ENCODE data around the gene AUTS2.

AUTS2 gene

DNA sequence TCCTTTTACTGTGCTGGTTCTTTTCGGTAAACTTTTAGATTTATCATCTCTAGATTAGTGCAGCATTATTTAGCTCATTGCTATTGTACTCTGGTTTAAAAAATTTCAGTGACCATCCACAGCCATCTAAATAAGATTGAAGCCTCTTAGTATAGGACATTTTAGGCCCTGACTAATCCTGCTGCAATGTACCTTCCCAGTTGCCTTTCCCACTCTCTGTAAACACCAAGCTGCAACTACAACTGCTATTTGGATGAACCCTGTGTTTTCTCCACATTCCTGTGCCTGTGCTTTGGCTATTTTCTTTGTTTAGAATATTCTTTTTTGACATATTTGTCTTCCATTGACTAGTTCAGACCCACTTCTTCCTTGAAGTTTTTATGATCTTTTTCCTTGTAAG, 314.6 kb downstream of the AUTS2 start:
- DNase-seq, result no peak

DNA sequence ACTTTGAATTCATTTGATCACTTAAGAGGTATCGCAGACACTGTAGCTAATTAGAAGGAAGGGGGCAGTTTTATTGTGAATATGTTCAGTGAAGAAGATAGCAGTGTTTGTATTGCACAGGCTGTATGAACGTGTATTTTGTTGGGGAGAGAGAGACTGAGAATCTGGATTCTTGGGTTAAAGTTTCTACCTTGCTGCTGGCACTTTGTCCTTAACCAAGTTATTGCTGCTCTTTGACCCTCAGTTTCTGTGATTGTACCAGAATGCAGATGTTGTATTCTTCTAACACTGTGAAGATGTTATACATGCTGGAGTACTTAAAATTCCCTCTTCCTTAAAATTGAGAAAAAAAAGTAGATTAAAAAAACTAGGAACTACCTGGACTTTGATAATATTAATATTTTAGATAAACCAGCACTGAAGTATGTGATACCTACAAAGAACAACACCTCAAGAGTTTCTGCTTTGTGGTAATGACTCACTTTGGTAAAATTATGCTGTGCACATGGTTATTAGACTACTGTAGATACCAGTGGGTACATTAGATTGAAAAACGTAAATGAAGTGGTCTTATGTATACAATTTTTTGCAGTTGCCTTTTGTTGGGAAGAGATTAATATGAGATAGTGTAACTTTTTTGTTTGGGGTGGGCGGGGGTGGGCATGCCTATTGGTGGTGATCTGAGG, 321.3 kb downstream of the AUTS2 start:
- DNase-seq, result no peak

DNA sequence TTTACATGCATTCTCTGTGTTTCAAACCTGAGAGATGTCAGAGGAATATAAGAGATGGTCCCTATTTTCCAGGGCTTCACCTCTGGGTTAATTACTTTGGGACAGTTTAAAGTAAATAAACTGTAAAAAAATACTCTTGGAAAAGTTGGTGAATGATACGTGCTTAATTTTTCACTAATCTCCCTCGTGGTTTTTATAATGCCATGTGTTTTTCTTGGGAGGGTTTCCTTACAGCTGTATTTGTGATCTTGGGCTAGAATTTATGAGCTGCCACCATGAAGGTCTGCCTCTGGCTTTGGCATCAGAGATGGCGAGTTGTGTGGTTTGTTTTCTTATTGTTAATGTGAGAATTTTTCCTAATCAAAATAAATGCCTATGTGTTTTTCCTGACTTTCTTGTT, 322.5 kb downstream of the AUTS2 start:
- DNase-seq, result no peak

DNA sequence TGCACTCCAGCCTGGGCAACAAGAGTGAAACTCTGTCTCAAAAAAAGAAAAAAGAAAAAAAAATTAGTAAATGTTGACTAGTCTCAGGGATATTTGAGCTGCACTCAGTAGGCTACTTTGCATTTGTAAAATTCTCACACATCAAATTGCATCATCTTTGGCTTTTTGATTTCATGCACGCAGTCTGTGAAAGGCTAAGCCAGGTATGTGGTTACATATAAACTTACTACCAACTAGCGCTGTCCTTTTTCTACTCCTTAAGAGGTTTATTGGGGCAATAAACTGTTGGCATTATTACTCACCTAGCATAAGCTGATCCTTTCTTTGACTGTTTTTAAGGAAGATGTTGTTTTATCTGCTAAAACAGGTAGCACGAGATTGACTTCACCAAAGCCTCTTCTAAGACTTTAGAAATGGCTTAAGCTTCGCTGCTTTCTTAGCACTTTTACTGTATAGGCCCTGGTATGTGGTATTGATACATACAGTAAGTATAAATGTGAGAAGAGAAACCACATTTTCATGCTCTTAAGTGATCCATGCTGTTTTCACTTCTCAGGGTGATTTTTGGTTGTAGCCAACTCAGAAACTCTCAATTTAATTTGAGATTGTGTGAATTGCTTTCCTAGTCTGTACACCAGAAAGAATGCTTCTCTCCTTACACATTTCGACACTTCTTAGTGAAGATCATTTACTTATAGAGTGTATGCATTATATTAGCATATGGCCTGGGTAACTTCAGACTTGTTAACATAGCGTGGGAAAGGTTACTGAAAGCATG, 323.9 kb downstream of the AUTS2 start:
- no peak for DNase-seq

DNA sequence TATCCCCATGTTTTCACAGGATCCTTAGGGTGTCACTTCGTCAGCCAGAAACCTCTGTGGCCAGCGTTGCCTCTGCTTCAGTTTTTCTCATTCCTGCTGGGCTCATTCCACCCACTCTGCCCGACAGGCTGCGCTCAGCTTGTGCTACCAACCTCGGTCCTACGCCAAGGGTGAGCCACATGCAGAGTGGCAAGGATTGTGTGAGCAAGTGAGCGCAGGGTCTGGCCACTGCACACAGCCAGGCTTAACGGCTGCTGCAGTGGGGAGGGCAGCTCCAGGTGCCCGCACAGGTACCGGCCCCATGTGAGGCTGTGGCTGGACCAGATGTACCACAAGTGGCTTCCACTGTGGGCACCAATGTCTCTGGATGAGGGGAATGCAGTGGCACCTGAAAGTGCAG, 329.2 kb downstream of the AUTS2 start:
- DNase-seq, result no peak

DNA sequence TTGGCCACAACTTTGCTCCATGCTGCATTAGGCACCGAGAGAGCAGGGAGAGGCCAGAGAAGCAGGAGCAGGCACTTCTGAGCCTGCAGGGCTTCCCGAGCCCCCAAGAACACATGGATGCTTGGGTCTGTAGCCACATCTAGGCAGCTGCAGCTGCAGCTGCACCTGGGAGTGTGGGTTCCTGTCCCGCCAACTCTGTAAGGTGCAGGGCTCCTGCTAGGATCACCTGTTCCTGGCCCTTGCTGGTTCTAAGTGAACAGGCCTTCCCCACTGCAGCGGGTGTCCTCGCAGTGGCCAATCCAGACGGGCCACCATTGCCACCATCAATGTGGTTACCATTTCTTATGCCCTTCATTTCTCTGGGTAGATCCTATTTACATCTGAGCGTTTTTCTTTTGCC, 330.3 kb downstream of the AUTS2 start:
- no peak for DNase-seq

DNA sequence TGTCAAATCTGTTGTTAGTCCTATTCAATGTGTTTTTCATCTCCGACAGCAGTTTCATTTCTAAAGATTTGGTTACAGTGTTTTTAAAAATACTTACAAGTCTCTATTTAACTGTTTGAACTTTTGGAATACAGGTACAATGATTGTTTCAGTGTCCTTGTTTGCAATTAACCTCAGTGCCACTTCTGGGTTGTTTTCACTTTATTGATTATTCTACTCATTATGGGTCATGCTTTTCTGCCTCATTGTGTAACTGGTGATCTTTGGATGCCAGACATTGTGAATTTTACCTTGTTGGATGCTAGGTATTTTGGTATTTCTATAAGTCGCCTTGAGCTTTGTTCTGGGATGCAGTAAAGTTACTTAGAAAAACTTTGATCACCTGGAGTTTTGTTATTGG, 331.3 kb downstream of the AUTS2 start:
- DNase-seq, result no peak

DNA sequence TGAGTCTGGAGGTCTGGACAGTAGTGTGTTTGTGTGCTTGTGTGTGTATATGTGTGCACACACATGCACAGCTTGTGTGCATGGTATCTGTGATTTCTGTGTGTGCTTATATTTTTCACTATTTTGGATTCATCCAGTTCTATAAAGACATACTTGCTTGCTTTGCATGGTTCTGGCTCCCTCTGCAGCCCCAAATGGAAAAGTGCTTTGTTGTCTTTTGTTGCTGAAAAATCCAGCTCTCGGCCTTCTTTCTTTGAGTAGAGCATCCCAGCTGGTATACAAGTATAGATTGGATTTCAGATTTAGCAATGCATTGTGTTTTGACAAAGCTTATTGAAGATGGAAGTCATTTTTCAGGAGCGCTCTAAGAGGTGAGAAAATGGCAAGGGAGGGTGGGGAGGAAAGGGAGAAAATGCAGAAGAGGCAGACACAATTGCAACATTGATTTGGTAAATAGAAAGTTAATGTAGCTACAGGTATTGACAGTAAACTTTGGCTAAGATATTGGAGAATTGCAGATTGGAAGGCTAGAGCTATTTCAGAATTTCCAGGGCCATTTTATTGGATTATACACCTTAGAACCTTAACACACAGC, 333.9 kb downstream of the AUTS2 start:
- DNase-seq, result no peak

DNA sequence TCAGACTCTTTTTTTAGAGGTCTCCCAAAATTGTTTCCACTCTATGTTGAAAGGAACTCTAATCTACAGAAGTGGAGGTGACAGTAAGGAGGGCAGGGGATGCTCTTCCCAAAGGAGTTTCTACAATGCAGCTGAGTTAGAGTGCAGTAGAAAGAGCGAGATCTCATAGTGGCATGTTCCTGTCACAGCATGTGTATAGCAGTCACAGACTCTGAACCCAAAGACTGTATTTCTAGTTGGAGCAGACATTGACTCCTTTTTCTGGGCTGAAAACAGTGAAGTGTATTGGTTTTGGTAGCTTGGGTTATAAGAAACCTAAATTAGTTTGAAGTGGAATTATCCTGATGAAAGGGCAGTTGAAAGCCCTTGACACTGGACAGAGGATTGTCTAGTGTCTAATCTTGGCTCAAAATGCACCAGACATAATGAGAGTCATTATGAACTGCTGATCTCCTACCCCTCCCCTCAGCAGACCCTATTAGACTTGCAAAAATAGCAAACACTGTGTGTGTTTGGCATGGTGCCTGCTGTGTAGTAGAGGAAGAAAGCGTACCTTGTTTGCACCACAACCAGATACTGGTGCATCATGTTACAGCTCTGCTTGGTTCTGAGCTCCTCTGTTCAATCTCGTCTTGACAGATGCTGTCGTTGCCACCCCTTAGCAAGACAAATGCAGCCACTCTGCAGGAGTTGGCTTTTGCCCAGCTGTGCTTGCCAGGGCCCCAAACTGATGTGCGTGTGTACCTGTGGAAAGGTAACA, 336.0 kb downstream of the AUTS2 start:
- no peak for DNase-seq

DNA sequence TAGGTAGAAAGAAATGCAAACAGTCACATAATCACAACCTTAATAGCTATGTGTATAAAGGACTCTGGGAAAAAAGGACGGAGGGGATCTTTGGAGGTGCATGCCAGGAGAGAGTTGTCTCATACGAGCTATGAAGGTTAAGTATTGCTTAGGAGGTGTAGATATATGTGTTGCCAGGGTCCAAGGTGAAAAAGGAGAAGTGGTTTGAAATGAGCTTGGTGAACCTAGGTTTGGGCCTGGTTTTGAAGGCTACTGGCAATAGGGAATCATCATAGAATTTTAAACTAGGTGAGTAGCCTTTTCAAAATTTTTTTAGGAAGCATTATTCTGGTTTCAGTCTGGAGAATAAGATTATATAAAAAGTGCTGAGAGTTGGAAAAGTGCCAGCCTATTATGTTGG, 336.8 kb downstream of the AUTS2 start:
- no peak for DNase-seq

DNA sequence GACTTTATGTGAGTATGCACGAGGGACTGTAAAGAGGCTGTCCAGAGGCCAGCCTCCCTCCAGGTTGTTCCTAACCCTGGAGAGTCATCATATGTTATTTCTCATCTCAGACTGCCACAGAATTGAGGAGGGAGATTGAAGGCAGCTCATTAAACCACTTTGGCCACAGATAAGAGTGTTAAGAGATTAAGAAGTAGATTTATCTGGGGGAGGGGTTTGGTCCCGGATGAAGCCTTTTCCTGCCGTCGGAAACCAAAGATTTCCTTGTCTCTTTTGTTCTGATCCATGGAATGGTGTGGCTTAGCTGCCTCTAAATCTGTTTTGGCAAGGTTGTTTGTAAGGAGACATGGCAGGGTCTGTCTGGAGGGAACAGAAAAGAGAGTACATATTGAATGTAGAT, 338.8 kb downstream of the AUTS2 start:
- DNase-seq, result no peak

DNA sequence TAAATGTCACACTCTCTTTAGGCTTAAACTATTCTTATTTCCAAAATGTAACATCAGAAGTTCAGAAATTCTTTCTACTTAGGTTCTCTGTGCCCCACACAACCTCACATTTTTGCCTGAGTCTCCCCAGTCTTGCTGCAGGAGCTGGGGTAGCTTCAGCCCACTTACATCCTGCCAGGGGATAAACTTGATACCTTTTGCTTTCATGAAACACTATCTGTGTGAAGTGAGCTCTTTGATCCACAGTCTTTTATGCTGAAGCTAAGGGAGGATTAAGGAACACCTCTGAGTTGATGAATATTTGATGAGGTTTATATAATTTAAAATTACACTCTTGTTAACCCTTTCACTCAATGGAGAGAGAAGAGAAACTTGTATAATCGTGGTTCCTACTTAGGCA, 341.0 kb downstream of the AUTS2 start:
- DNase-seq, result no peak

DNA sequence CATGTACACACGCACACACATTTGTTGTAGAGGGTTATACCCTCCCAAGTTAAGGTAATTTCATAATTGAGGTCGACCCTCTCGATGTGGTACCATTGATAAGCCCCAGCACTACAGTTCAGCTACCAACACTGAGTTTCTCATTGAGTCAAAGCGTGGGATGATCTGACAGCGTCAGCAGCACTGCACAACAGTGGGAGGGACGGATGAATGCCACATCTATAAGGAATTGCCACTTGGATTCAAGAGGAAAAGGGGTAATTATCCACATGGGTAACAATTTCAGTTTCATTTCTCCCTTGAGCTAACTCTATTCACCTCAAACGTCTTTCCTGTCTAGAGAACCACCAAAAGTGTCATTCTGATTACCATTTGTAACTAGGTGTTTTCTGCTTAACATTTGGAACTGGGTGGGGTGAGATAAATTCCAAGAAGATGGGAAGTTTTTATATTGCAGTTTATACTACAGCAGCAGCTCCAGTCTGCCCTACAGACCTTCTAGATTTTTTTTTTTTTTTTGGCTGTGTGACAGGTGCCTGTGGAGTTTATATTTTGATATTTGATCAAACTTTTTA, 342.9 kb downstream of the AUTS2 start:
- no peak for DNase-seq

DNA sequence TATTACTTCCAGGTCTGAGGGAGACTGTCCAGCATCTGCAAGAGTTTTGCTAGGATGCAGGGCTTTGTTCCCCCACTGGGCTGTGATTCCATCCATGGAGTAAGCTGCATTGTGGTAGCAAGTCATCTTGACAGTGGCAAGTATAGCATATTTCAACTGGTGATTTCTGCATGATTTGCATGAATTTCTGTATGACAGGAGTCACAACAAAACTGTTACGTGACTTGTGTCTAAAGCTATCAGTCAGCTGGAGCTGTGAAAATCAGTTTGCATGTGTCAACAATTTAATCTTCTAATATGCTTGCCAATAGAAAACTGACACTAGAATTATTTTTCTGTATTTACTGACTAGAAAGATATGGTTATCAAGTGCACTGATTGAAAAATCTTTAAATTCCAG, 344.3 kb downstream of the AUTS2 start:
- no peak for DNase-seq

DNA sequence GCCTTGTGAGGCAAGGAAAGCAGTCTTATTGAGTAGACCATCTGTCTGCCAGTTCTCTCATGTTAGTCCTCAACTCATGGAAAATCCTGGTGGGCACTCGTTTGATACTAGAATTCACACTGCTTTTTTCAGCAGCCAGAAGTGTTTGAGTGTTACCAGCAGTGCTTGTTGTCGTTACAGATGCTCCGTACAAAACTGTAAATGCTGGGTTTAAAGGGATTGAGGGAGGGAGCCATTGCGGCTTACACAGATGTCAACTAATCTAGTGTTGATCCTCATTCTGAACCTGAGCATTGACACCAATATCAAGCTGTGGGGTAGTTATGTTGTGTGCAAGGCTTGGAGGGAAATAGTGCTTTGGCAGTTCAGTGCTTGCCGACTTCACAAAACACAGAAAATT, 348.6 kb downstream of the AUTS2 start:
- DNase-seq, result no peak

DNA sequence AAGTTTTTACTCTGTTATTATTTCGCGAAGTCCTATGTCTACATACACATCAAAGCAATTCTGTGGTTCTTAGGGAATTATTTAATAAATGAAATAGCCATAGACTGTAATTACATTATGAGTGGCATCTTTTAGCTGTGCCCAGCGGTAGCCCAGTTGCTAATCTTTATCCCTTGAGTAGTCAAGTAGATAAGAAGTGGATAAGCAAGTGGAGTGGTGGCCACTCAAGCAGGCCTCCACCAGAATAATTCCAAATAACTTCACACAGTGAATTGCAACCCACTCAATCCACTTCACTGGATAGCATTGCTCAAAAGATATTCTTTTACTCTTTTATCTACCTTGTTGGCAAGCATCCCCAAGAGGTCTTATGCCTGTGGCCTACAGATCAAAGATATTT, 349.7 kb downstream of the AUTS2 start:
- no peak for DNase-seq

DNA sequence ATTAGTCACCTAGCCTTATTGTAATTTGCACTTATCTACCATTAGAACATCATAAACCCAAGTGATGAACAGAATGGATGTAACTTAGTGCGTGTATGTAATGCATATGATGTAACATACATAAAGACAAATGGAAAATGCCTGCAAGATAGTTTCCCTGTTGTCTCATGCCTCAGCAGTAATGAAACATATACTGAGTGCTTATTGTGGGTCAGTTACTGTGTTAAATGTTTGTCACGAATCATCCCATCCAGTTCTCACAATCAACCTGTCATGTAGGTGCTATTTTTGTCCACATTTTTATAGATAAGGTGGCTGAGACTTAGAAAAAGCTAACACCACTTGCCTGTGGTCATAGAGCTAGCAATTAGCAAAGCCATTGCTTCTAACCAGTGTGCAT, 350.8 kb downstream of the AUTS2 start:
- DNase-seq, result no peak

DNA sequence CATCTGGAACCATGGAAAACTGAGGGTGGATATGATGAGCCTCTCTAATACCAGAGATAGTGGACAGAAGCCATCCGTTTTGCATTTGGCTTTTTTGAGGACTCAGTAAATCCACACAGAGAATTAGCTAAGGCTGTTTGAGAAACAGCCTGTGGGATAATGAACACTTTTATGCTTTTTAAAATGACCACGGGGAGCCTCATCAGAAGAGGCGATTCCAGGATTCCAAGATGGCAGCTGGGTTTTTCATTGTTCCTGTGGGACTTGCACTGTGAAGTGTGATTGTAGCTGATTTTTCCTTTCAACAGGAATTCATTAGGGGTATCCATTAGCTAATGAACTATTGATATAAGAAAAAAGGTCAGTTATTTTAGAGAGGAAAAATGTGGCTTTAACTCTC, 353.2 kb downstream of the AUTS2 start:
- no peak for DNase-seq

DNA sequence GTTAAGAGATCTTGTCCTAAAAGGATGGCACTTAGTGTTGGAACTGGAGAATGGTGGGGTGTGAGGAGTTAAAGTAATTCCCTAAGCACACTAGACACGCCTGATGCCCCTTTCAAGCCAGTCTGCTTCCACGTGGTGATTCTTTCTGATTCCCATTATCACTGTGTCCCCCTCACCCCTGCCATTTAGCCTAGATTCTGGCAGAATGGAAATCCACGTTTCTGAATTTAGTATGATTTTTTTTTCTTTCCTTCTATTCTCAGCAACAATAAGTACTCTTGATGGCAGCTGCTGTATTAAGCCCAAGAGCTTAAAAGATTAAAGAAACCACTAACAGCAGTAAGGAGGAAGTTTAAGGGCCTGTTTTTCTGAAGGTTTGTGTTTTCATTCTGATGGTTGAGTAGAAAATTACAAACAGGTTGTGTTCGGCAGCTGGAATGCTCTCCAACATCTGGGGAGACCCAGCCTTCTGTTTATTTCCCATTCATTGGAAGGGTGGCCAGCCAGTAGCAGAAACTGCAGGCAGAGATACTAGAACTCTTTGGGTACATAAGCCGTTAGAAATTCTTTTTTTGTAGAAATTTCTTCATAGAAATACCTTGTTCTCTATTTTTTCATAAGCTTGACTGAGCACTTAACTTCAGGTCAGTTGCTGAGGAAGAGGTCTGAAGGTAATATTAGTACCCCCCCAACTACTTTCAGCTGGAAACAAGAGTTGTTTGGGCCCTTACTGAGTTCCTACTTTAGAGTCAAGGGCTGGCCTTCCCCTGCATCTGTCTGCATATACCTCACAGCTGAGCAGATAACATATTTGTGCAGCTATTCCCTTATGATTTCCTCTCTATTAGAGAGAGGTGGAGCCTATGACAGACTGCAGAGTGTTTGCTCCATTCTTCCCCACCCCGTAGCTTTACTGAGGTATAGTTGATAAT, 355.1 kb downstream of the AUTS2 start:
- no peak for DNase-seq

DNA sequence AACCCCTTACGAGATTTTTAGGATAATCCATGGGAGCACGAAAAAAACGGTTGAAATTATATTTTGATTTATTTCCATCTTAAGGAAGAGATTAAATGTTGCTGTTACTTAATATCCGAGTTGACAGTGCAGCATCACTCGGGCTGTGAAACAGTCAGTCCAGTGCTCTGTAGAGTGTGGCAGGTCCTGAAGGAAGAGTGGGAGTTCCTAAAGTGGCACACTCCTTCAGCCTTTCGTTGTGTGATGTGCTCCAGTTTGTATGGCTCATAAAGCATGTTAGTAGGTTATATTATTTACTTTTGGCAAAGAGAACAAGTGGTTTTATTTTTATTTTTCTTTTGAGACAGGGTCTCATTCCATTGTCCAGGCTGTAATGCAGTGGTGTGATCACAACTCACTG, 358.3 kb downstream of the AUTS2 start:
- DNase-seq, result no peak

DNA sequence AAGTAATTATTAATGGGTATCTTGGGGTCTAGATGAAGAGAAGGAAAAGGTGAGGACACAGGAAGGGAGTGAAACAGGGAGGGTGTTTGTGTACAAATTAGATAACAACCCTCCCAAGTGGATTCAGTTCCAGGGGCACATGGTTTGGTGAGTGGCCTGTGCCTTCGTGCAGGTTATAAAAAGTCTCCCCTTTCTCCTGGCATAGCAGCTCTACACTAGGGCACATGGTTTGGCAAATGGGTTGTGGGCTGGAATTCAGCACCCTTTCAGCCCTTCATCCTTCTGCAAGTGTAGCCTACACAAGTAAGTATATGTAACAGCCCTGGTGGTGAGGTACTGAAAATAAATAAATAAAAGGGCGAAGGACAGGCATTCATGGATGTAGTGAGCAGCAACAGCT, 359.4 kb downstream of the AUTS2 start:
- DNase-seq, result no peak
